Effector memory CD8-positive, alpha-beta T cell (primary cell): ENCODE data around the gene CORO2B.

Source experiments
- ATAC-seq: fragments of 150-1000 bp; cut with Tn5 transposase; replicated peaks from 2 replicates; pipeline ENCODE4 v1.10.0; 2021; ENCODE audit warnings: mild to moderate bottlenecking, moderate library complexity
- DNase-seq, 3 experiments: peaks; one replicate each; pipeline ENCODE4 v3.0.0; 2021
- H3K27ac Mint-ChIP-seq, 2 donors: one replicate each; pipeline ENCODE4 v1.8.0; 2022; ENCODE audit warnings: mild to moderate bottlenecking in 2 of 2, mixed read lengths in 2 of 2, moderate library complexity in 2 of 2
- H3K27me3 Mint-ChIP-seq, 2 donors: one replicate each; pipeline ENCODE4 v1.8.0; 2022; ENCODE audit warnings: mixed read lengths in 2 of 2
- H3K36me3 Mint-ChIP-seq: one replicate; pipeline ENCODE4 v1.8.0; 2022; ENCODE audit warnings: mild to moderate bottlenecking, moderate library complexity, mixed read lengths; ENCODE audit not compliant: insufficient read depth
- H3K4me1 Mint-ChIP-seq, 2 donors: one replicate each; pipeline ENCODE4 v1.8.0; 2022; ENCODE audit warnings: low read depth in 2 of 2, mixed read lengths in 2 of 2
- H3K4me3 Mint-ChIP-seq, 2 donors: one replicate each; pipeline ENCODE4 v1.8.0; 2022; ENCODE audit warnings: mild to moderate bottlenecking in 2 of 2, mixed read lengths in 2 of 2, moderate library complexity in 2 of 2
- H3K9me3 Mint-ChIP-seq, 2 donors: one replicate each; pipeline ENCODE4 v1.8.0; 2022; ENCODE audit warnings: mixed read lengths in 2 of 2
- total RNA-seq, 9 experiments: gene quantifications; one replicate each; lab custom pipeline; 2026; lab: John Stamatoyannopoulos, UW

The CORO2B gene
- 0 to 0.42 (median 0) reads per million in 9 experiments for total RNA-seq

GRCh38 chr15:68578980-68579935 lies at the start of gene CORO2B:
TSS of gene CORO2B (plus strand) at chr15:68578993. CDS start at chr15:68579263, 270 bp downstream.
- Mint-ChIP-seq H3K4me1 (peaks cover 6 to 10% of the 10 kb centered on the region in 2 donors), H3K9me3 (no peaks in the 10 kb centered on the region), H3K27ac (peak within 1 kb of the TSS in 1 of 2 donors; percentile 57), H3K4me3 (peak within 1 kb of the TSS; percentile 77 to 82), H3K27me3 (peaks cover 62 to 91% of the 10 kb centered on the region in 2 donors), H3K36me3 (peaks cover 3% of the 10 kb centered on the region)
- no peak for ATAC-seq
- DNase-seq, result no peak

- ATAC-seq, result no peak
- peaks cover 45 to 65% of the 10 kb centered on the region in 2 donors for H3K27me3 Mint-ChIP-seq
These were observed 47.2 kb upstream of the CORO2B start for GRCh38 chr15:68531387-68532179.

DNA sequence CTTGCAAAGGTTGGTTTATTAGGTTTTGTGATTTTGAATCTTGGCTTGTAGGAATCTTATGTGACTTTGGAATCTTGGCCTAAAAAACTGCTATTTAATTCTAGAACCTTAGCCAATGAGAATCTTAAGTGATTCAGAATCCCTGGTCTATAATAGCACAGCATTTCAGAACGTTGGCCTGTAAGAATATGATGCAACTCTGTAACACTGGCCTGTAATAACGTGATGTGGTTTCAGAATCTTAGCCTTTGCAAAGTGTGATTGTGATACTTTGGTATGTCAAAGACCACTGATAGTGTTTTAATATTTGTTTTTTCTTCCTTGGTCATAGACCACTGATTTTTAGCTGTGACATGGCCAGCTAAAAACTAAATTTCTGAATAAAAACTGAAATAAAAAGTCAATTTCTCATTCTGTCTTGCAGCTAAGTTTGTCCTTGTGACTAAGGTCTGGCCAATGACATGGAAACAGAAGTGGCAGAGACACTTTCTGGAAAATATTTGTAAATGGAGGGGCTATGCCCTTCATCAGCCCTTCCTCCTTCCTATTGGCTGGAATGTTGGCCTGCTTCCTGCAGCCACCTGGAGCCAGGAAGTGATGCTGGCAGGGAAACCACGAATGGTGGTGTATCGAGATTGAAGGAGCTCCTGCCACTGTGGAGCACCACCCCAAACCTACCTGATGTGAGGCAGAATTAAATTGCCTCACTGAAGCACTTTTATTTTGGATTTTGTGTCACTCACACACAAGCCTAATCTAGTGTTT lies 42.3 kb upstream of the CORO2B start:
- no peak for ATAC-seq
- DNase-seq, result no peak

More at GRCh38 chr15:68531387-68532179, 47.2 kb upstream of the CORO2B start:
- Mint-ChIP-seq H3K27ac (no peak overlapping the region), H3K4me1 (peaks cover 0 to 10% of the 10 kb centered on the region in 2 donors), H3K36me3 (no peaks in the 10 kb centered on the region), H3K4me3 (no peak overlapping the region), H3K9me3 (peaks cover 0 to 11% of the 10 kb centered on the region in 2 donors)
- no peak for DNase-seq

GRCh38 chr15:68537097-68537496 lies 41.7 kb upstream of the CORO2B start:
- H3K4me1 Mint-ChIP-seq, result no peaks in the 10 kb centered on the region
- H3K36me3 Mint-ChIP-seq, result no peaks in the 10 kb centered on the region
- DNase-seq (no peak), ATAC-seq (no peak)
- H3K4me3 Mint-ChIP-seq, result no peak overlapping the region
- H3K27me3 Mint-ChIP-seq, result peaks cover 41 to 48% of the 10 kb centered on the region in 2 donors
- H3K27ac Mint-ChIP-seq, result no peak overlapping the region
- peaks cover 0 to 11% of the 10 kb centered on the region in 2 donors for H3K9me3 Mint-ChIP-seq

More for the DNA sequence above, 42.3 kb upstream of the CORO2B start:
- H3K4me1 Mint-ChIP-seq, result no peaks in the 10 kb centered on the region
- peaks cover 35 to 42% of the 10 kb centered on the region in 2 donors for H3K27me3 Mint-ChIP-seq
- H3K27ac Mint-ChIP-seq, result no peak overlapping the region
- H3K9me3 Mint-ChIP-seq, result peaks cover 0 to 11% of the 10 kb centered on the region in 2 donors
- H3K36me3 Mint-ChIP-seq, result no peaks in the 10 kb centered on the region
- H3K4me3 Mint-ChIP-seq, result no peak overlapping the region

DNA sequence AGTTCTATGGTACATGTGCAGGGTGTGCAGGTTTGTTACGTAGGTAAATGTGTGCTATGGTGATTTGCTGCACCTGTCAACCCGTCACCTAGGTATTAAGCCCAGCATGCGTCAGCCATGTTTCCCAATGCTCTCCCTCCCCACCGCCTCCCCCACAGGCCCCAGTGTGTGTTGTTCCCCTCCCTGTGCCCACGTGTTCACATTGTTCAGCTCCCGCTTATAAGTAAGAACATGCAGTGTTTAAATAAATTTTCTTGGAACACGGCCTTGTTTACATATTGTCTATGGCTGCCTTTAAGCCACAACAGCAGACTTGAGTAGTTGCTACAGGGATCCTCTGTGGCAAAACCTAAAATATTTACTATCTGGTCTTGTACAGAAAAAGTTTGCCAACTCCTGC lies 41.3 kb upstream of the CORO2B start:
- Mint-ChIP-seq H3K27me3 (peaks cover 45 to 52% of the 10 kb centered on the region in 2 donors), H3K4me1 (no peaks in the 10 kb centered on the region), H3K9me3 (peaks cover 0 to 9% of the 10 kb centered on the region in 2 donors), H3K27ac (no peak overlapping the region), H3K36me3 (no peaks in the 10 kb centered on the region), H3K4me3 (no peak overlapping the region)
- DNase-seq (no peak), ATAC-seq (no peak)

DNA sequence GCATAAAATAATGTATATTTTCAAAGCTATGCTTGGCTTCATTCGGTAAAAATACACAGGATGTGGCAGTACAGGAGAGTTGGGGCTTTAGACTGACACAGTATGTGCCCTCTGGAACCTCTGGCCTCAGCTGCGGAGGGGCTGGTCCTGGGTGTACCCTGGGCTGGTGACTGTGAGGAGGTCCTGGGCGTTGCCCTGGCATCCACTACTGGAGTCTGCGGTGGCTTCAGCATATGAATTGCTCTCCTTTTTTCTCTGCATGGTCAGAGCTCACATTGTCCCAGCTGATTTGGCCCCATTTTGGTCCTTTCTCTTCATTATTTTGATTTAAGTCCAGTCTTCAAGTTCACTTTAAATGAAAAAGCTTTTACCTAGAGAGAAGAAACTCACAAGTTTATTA lies 40.5 kb upstream of the CORO2B start:
- Mint-ChIP-seq H3K36me3 (no peaks in the 10 kb centered on the region), H3K27ac (no peak overlapping the region), H3K27me3 (peaks cover 43 to 52% of the 10 kb centered on the region in 2 donors), H3K4me1 (no peaks in the 10 kb centered on the region), H3K4me3 (no peak overlapping the region), H3K9me3 (peaks cover 0 to 1% of the 10 kb centered on the region in 2 donors)
- DNase-seq (no peak), ATAC-seq (no peak)

DNA sequence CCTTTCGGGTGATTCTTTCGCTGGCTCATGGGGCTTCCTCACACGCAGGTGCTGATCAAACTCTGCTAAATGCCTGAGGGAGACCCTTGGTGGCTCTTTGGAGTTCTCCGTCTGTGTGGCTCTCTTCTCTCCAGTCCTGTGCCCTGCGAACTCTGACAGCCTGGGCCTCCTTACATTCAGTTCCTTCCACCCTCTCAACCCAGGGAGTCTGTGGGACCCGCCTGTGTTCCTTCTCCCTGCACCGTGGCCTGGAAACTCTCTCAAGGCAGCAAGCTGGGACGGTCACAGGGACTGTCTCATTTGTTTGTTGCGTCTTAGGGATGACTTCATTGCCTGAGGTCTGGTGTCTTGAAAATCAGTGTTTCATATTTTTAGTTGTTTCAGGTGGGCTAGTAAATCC lies 37.0 kb upstream of the CORO2B start:
- H3K27me3 Mint-ChIP-seq, result peaks cover 39 to 47% of the 10 kb centered on the region in 2 donors
- H3K27ac Mint-ChIP-seq, result no peak overlapping the region

GRCh38 chr15:68542348-68542747 lies 36.4 kb upstream of the CORO2B start:
- Mint-ChIP-seq H3K4me1 (no peaks in the 10 kb centered on the region), H3K36me3 (no peaks in the 10 kb centered on the region), H3K27me3 (peaks cover 42 to 47% of the 10 kb centered on the region in 2 donors), H3K4me3 (no peak overlapping the region), H3K9me3 (no peaks in the 10 kb centered on the region), H3K27ac (no peak overlapping the region)
- no peak for ATAC-seq
- no peak for DNase-seq

More for the DNA sequence above, 37.0 kb upstream of the CORO2B start:
- Mint-ChIP-seq H3K4me1 (no peaks in the 10 kb centered on the region), H3K4me3 (no peak overlapping the region), H3K36me3 (no peaks in the 10 kb centered on the region), H3K9me3 (no peaks in the 10 kb centered on the region)
- ATAC-seq (no peak), DNase-seq (no peak)

GRCh38 chr15:68542771-68543164 lies 36.0 kb upstream of the CORO2B start:
- Mint-ChIP-seq H3K27me3 (peaks cover 46 to 47% of the 10 kb centered on the region in 2 donors), H3K27ac (no peak overlapping the region), H3K4me1 (no peaks in the 10 kb centered on the region), H3K9me3 (no peaks in the 10 kb centered on the region), H3K4me3 (no peak overlapping the region), H3K36me3 (no peaks in the 10 kb centered on the region)
- DNase-seq (no peak), ATAC-seq (no peak)

DNA sequence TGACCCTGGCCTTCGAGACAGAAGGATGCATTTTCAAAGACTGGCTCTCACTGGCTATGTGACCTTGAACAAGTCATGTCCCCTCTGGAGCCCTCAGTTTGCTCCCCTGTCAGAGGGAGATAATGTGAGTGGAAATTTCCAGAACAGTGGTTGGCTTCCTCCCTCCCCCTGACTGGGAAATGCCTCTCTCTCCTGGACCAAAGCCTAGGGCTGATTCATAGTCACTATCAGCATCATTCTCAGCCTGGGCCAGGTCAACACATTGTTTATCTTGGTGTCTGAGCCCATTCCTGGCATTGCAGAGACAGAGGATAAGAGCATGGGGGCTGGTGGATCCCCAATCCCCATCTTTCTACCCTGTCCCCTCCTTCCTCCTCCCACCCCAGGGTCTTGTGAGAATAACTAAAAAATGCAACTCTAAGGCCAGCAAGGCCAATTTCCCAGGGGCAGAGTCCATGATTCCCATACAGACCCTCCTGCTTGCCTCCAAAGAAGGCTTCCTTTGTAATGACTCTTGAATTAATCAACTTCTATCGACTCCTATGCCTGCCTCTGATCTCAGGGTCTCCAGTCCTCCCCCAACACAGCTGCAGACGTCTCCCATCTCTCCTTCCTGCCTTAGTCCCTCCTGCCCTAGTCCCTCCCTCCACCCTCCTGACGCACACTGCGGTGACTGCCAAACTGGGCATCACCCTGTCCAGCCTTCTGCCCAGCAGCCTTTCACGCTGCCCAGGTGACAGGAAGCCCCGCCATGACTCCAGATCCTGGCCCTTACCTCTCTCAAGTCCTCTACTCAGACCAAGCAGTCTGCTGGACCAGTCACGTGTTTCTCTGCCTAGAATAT lies 35.4 kb upstream of the CORO2B start:
- ATAC-seq (no peak), DNase-seq (no peak)
- Mint-ChIP-seq H3K9me3 (no peaks in the 10 kb centered on the region), H3K27ac (no peak overlapping the region), H3K36me3 (no peaks in the 10 kb centered on the region), H3K4me3 (no peak overlapping the region), H3K27me3 (peaks cover 47 to 53% of the 10 kb centered on the region in 2 donors), H3K4me1 (no peaks in the 10 kb centered on the region)

- H3K36me3 Mint-ChIP-seq, result no peaks in the 10 kb centered on the region
- ATAC-seq (no peak), DNase-seq (no peak)
- H3K4me3 Mint-ChIP-seq, result no peak overlapping the region
- no peaks in the 10 kb centered on the region for H3K4me1 Mint-ChIP-seq
- no peak overlapping the region for H3K27ac Mint-ChIP-seq
- peaks cover 43 to 59% of the 10 kb centered on the region in 2 donors for H3K27me3 Mint-ChIP-seq
- H3K9me3 Mint-ChIP-seq, result no peaks in the 10 kb centered on the region
These were observed 32.5 kb upstream of the CORO2B start for GRCh38 chr15:68546318-68546717.

GRCh38 chr15:68548364-68548763 lies 30.4 kb upstream of the CORO2B start:
- Mint-ChIP-seq H3K27ac (no peak overlapping the region), H3K4me1 (no peaks in the 10 kb centered on the region), H3K4me3 (no peak overlapping the region), H3K36me3 (no peaks in the 10 kb centered on the region), H3K27me3 (peaks cover 37 to 51% of the 10 kb centered on the region in 2 donors), H3K9me3 (no peaks in the 10 kb centered on the region)
- DNase-seq, result no peak
- no peak for ATAC-seq
